Measurements from ENCODE around the gene EBP.

Gene EBP

DNA sequence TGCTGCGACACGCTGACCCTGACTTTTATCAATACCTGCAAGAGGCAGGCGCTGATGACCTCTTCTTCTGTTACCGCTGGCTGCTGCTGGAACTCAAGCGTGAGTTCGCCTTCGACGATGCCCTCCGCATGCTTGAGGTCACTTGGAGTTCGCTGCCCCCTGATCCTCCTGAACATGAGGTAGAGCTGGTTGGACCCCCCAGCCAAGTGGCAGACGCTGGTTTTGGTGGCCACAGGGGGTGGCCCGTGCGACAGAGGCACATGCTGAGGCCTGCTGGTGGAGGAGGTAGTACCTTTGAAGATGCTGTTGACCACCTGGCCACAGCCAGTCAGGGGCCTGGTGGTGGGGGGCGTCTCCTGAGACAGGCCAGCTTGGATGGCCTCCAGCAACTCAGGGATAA lies 38.4 kb downstream of the EBP start:
- Histone ChIP-seq H3K9me3 (ENCODE audit: control insufficient read depth in 2 of 2, low read length in 2 of 2) (no peaks in the 10 kb centered on the region), H3K4me1 (ENCODE audit: control insufficient read depth in 2 of 2, insufficient read depth in 2 of 2, low read length in 2 of 2) (no peaks in the 10 kb centered on the region), H3K27me3 (ENCODE audit: control insufficient read depth in 2 of 2, insufficient read depth in 2 of 2, low read length in 2 of 2) (no peaks in the 10 kb centered on the region), H3K4me3 (ENCODE audit: low read length in 2 of 2) (no peak overlapping the region), H3K9ac (ENCODE audit: low read depth in 1 of 2, low read length in 2 of 2) (no peak overlapping the region), H3K36me3 (ENCODE audit: control insufficient read depth in 2 of 2, insufficient read depth in 2 of 2, low read length in 2 of 2) (peaks cover 11 to 31% of the 10 kb centered on the region in 2 donors), H3K27ac (ENCODE audit: low read depth in 2 of 2, low read length in 2 of 2) (no peak overlapping the region)

GRCh38 chrX:48560681-48561080 lies 39.1 kb downstream of the EBP start:
- no peaks in the 10 kb centered on the region for H3K9me3 ChIP-seq (ENCODE audit: control insufficient read depth in 2 of 2, low read length in 2 of 2)
- H3K27me3 ChIP-seq (ENCODE audit: control insufficient read depth in 2 of 2, insufficient read depth in 2 of 2, low read length in 2 of 2): no peaks in the 10 kb centered on the region
- no peaks in the 10 kb centered on the region for H3K4me1 ChIP-seq (ENCODE audit: control insufficient read depth in 2 of 2, insufficient read depth in 2 of 2, low read length in 2 of 2)
- H3K27ac ChIP-seq (ENCODE audit: low read depth in 2 of 2, low read length in 2 of 2): no peak overlapping the region
- no peak overlapping the region for H3K9ac ChIP-seq (ENCODE audit: low read depth in 1 of 2, low read length in 2 of 2)
- no peak overlapping the region for H3K4me3 ChIP-seq (ENCODE audit: low read length in 2 of 2)
- H3K36me3 ChIP-seq (ENCODE audit: control insufficient read depth in 2 of 2, insufficient read depth in 2 of 2, low read length in 2 of 2): peaks cover 11 to 29% of the 10 kb centered on the region in 2 donors

DNA sequence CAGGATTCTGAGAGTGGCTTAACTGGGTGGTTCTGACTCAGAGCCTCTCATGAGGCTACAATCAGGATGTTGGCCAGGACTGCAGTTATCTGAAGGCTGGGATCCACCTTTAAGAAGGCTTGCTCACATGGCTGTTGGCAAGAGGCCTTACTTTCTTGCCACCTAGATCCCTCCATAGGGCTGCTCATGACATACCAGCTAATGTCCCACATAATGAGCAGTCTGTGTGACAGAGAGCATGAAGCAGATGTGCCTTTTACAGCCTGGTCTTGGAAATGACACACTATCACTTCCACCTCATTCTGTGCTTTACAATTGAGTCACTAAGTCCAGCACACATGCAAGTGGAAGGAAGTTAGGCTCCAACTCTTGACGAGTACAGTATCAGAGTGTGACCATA lies 48.4 kb downstream of the EBP start:
- Histone ChIP-seq H3K27me3 (ENCODE audit: control insufficient read depth in 2 of 2, insufficient read depth in 2 of 2, low read length in 2 of 2) (no peaks in the 10 kb centered on the region), H3K4me3 (ENCODE audit: low read length in 2 of 2) (no peak overlapping the region), H3K4me1 (ENCODE audit: control insufficient read depth in 2 of 2, insufficient read depth in 2 of 2, low read length in 2 of 2) (no peaks in the 10 kb centered on the region), H3K9ac (ENCODE audit: low read depth in 1 of 2, low read length in 2 of 2) (no peak overlapping the region), H3K27ac (ENCODE audit: low read depth in 2 of 2, low read length in 2 of 2) (no peak overlapping the region), H3K36me3 (ENCODE audit: control insufficient read depth in 2 of 2, insufficient read depth in 2 of 2, low read length in 2 of 2) (no peaks in the 10 kb centered on the region), H3K9me3 (ENCODE audit: control insufficient read depth in 2 of 2, low read length in 2 of 2) (no peaks in the 10 kb centered on the region)

DNA sequence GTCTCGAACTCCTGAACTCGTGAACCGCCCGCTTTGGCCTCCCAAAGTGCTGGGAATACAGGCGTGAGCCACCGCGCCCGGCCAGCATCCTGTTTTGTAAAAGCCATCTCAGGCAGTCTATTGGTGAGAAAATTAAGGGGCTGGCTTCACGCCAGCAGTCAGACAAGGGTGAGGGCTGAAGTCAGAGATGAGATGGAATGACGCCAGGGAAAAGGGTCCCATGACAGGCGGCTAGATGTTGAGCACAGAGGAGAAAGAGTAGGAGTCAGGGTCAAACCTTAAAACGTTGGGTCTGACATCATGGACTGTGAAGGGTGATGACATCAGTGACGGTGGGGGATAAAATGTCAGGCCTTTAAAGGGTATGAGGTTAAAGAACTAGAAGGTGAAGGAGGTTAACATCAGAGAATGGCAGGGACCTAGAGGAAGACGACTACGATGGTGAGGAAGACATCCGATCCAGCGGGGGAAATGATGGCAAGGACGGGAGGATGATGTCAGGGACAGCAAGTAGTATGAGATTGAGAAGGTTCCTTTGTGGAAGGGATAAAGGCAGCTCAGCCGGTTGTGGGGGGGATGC lies 52.2 kb downstream of the EBP start:
- Histone ChIP-seq H3K27me3 (ENCODE audit: control insufficient read depth in 2 of 2, insufficient read depth in 2 of 2, low read length in 2 of 2) (no peaks in the 10 kb centered on the region), H3K9me3 (ENCODE audit: control insufficient read depth in 2 of 2, low read length in 2 of 2) (no peaks in the 10 kb centered on the region), H3K4me1 (ENCODE audit: control insufficient read depth in 2 of 2, insufficient read depth in 2 of 2, low read length in 2 of 2) (peaks cover 14 to 15% of the 10 kb centered on the region in 2 donors), H3K4me3 (ENCODE audit: low read length in 2 of 2) (peak overlapping the region; percentile 80 to 86), H3K36me3 (ENCODE audit: control insufficient read depth in 2 of 2, insufficient read depth in 2 of 2, low read length in 2 of 2) (peaks cover 22 to 26% of the 10 kb centered on the region in 2 donors), H3K27ac (ENCODE audit: low read depth in 2 of 2, low read length in 2 of 2) (peak overlapping the region; percentile 98), H3K9ac (ENCODE audit: low read depth in 1 of 2, low read length in 2 of 2) (peak overlapping the region; percentile 74 to 89)

DNA sequence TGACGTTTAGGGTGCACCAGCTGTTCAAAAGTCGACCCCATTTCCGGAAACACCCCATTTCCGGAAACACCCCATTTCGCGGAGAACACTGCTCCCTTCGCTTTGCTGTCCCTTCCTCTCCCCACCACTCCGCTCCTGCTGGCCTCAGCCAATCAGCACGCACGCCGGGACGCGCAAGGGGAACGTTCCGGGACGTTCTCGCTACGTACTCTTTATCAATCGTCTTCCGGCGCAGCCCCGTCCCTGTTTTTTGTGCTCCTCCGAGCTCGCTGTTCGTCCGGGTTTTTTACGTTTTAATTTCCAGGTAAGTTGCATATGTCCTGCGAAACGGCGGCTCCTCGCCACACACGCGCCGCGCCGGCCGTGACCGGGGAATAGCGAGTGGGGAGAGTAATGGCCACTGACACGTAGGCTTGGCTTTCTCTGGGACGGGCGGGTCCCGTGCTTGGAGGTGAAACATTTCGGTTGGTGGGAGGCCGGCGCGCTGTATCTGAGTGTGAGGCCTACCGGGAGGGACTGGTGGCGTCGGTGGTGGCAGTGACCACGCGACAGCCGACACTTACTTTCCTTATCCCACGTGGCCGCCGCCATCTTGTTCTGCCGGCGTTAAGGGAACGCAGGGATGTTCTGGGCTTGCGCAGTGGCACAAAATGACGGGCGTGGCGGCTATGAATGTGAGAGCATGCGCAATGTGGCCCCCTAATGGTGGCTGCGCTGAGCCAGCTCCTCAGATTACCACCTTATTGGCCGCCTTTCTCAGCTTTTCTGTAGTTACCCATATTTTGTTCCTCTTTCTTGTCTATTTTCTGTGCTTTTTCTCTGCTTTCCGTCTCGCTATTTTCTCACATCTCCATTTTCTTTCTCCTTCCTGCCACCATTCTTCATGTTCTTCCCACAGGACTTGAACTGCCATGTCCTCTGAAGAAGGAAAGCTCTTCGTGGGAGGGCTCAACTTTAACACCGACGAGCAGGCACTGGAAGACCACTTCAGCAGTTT lies 53.0 kb downstream of the EBP start, which contains the start of gene RBM3:
Gene RBM3 (plus strand): TSS at position 215 of the 997 bp plus-strand sequence. CDS start 697 bp downstream, at position 912.
- Histone ChIP-seq H3K36me3 (ENCODE audit: control insufficient read depth in 2 of 2, insufficient read depth in 2 of 2, low read length in 2 of 2) (peaks cover 26% of the 10 kb centered on the region in 2 donors), H3K4me3 (ENCODE audit: low read length in 2 of 2) (peak within 1 kb of the TSS; percentile 80 to 86), H3K27ac (ENCODE audit: low read depth in 2 of 2, low read length in 2 of 2) (peak within 1 kb of the TSS; percentile 98), H3K27me3 (ENCODE audit: control insufficient read depth in 2 of 2, insufficient read depth in 2 of 2, low read length in 2 of 2) (no peaks in the 10 kb centered on the region), H3K4me1 (ENCODE audit: control insufficient read depth in 2 of 2, insufficient read depth in 2 of 2, low read length in 2 of 2) (peaks cover 14 to 15% of the 10 kb centered on the region in 2 donors), H3K9me3 (ENCODE audit: control insufficient read depth in 2 of 2, low read length in 2 of 2) (no peaks in the 10 kb centered on the region), H3K9ac (ENCODE audit: low read depth in 1 of 2, low read length in 2 of 2) (peak within 1 kb of the TSS; percentile 89 to 92)

- Histone ChIP-seq H3K4me1 (ENCODE audit: control insufficient read depth in 2 of 2, insufficient read depth in 2 of 2, low read length in 2 of 2) (peaks cover 14 to 15% of the 10 kb centered on the region in 2 donors), H3K4me3 (ENCODE audit: low read length in 2 of 2) (peak overlapping the region; percentile 80 to 86), H3K27ac (ENCODE audit: low read depth in 2 of 2, low read length in 2 of 2) (peak overlapping the region; percentile 98), H3K9me3 (ENCODE audit: control insufficient read depth in 2 of 2, low read length in 2 of 2) (no peaks in the 10 kb centered on the region), H3K27me3 (ENCODE audit: control insufficient read depth in 2 of 2, insufficient read depth in 2 of 2, low read length in 2 of 2) (no peaks in the 10 kb centered on the region), H3K36me3 (ENCODE audit: control insufficient read depth in 2 of 2, insufficient read depth in 2 of 2, low read length in 2 of 2) (peaks cover 26 to 27% of the 10 kb centered on the region in 2 donors), H3K9ac (ENCODE audit: low read depth in 1 of 2, low read length in 2 of 2) (peak overlapping the region in 1 of 2 donors; percentile 50)
These were observed 54.0 kb downstream of the EBP start for GRCh38 chrX:48575642-48576041.

- Histone ChIP-seq H3K27ac (ENCODE audit: low read depth in 2 of 2, low read length in 2 of 2) (no peak overlapping the region), H3K9ac (ENCODE audit: low read depth in 1 of 2, low read length in 2 of 2) (no peak overlapping the region)
These were observed 54.5 kb downstream of the EBP start for GRCh38 chrX:48576108-48576507.

More at GRCh38 chrX:48576108-48576507, 54.5 kb downstream of the EBP start:
- H3K9me3 ChIP-seq (ENCODE audit: control insufficient read depth in 2 of 2, low read length in 2 of 2): no peaks in the 10 kb centered on the region
- H3K4me1 ChIP-seq (ENCODE audit: control insufficient read depth in 2 of 2, insufficient read depth in 2 of 2, low read length in 2 of 2): peaks cover 14 to 15% of the 10 kb centered on the region in 2 donors
- no peaks in the 10 kb centered on the region for H3K27me3 ChIP-seq (ENCODE audit: control insufficient read depth in 2 of 2, insufficient read depth in 2 of 2, low read length in 2 of 2)
- peak overlapping the region; percentile 32 to 86 for H3K4me3 ChIP-seq (ENCODE audit: low read length in 2 of 2)
- H3K36me3 ChIP-seq (ENCODE audit: control insufficient read depth in 2 of 2, insufficient read depth in 2 of 2, low read length in 2 of 2): peaks cover 26 to 27% of the 10 kb centered on the region in 2 donors

Data from mucosa of rectum (tissue), 2 donors.